ENCODE results near the gene HNRNPUL2. TPM values are rescaled to one million over a fixed set of nuclear protein-coding genes. Genes with fewer than 3 reads are reported as not detected.

Gene HNRNPUL2
- polyA plus RNA-seq, 1 experiment: 28.2 TPM

- H3K4me3 ChIP-seq (ENCODE audit: low read depth, low read length): peak overlapping the region; percentile 1; the same call in 1 of the 2 replicates
- DNase-seq (ENCODE audit: low read depth, low spot score): no peak
- CTCF ChIA-PET: no interaction called here
- no peak for TF ChIP-seq CTCF (IDR thresholded peaks at IDR 0.05; ENCODE audit: low read depth, low read length)
- no peaks in the 10 kb centered on the region for H3K27me3 ChIP-seq (ENCODE audit: control insufficient read depth, insufficient read depth, low read length)
- H3K27ac ChIP-seq (ENCODE audit: low read depth, low read length): no peak overlapping the region
- H3K9me3 ChIP-seq (ENCODE audit: control insufficient read depth, insufficient read depth, low read length): no peaks in the 10 kb centered on the region
- POLR2A ChIA-PET: interaction anchor here (3.4 kb wide), 1 partner anchor 22 kb away, joined by 35 read pairs; the partner anchor contains the start of genes C11orf98 and CSKMT
Measured at GRCh38 chr11:62687508-62688396, 39.5 kb downstream of the HNRNPUL2 start.

GRCh38 chr11:62682518-62682917 lies 44.7 kb downstream of the HNRNPUL2 start:
- DNase-seq (ENCODE audit: low read depth, low spot score): no peak
- no peaks in the 10 kb centered on the region for H3K27me3 ChIP-seq (ENCODE audit: control insufficient read depth, insufficient read depth, low read length)
- peaks cover 4% of the 10 kb centered on the region; the same call in 1 of the 2 replicates for H3K9me3 ChIP-seq (ENCODE audit: control insufficient read depth, insufficient read depth, low read length)
- H3K4me3 ChIP-seq (ENCODE audit: low read depth, low read length): no peak overlapping the region
- TF ChIP-seq CTCF (IDR thresholded peaks at IDR 0.05; ENCODE audit: low read depth, low read length): no peak
- H3K27ac ChIP-seq (ENCODE audit: low read depth, low read length): no peak overlapping the region
- ChIA-PET CTCF (interaction anchor here (1.4 kb wide), 1 partner anchor 11 kb away, joined by 4 read pairs; no protein-coding TSS in a partner anchor), POLR2A (no interaction called here)

- TF ChIP-seq CTCF (IDR thresholded peaks at IDR 0.05; ENCODE audit: low read depth, low read length): peak; percentile 72
- H3K27ac ChIP-seq (ENCODE audit: low read depth, low read length): peak overlapping the region; percentile 43
- H3K27me3 ChIP-seq (ENCODE audit: control insufficient read depth, insufficient read depth, low read length): no peaks in the 10 kb centered on the region
- ChIA-PET POLR2A (interaction anchor here (0.5 to 4.0 kb wide), 13 partner anchors 9 to 175 kb away, joined by 3 to 70 read pairs (median 5); partner anchors contain the start of genes B3GAT3, C11orf98, CSKMT and HNRNPUL2), CTCF (interaction anchor here (0.5 to 3.2 kb wide), 21 partner anchors 9 to 496 kb away, joined by 3 to 36 read pairs (median 3); partner anchors contain the start of genes LBHD1, LRRN4CL, UQCC3 and ZBTB3)
- peak; percentile 72 for DNase-seq (ENCODE audit: low read depth, low spot score)
- H3K4me3 ChIP-seq (ENCODE audit: low read depth, low read length): no peak overlapping the region
- H3K9me3 ChIP-seq (ENCODE audit: control insufficient read depth, insufficient read depth, low read length): peaks cover 4% of the 10 kb centered on the region; the same call in 1 of the 2 replicates
Measured at GRCh38 chr11:62680825-62681240, 46.4 kb downstream of the HNRNPUL2 start.

- ChIA-PET CTCF (interaction anchor here (1.1 to 3.2 kb wide), 3 partner anchors 7 to 108 kb away, joined by 3 to 36 read pairs (median 13); partner anchors contain the start of genes LBHD1 and UQCC3), POLR2A (interaction anchor here (0.6 to 4.0 kb wide), 9 partner anchors 9 to 133 kb away, joined by 3 to 70 read pairs (median 3); partner anchors contain the start of genes B3GAT3, C11orf98, CSKMT and INTS5)
Measured at GRCh38 chr11:62678770-62679696, 48.2 kb downstream of the HNRNPUL2 start, which contains the start of gene UBXN1. UBXN1 (minus strand) TSS chr11:62679073; CDS start chr11:62678923, 150 bp downstream.

More at GRCh38 chr11:62678770-62679696, 48.2 kb downstream of the HNRNPUL2 start, which contains the start of gene UBXN1:
- Histone ChIP-seq H3K27ac (ENCODE audit: low read depth, low read length) (peak within 1 kb of the TSS; percentile 80), H3K27me3 (ENCODE audit: control insufficient read depth, insufficient read depth, low read length) (no peaks in the 10 kb centered on the region), H3K9me3 (ENCODE audit: control insufficient read depth, insufficient read depth, low read length) (peaks cover 4% of the 10 kb centered on the region; the same call in 1 of the 2 replicates), H3K4me3 (ENCODE audit: low read depth, low read length) (peak within 1 kb of the TSS; percentile 98)
- peak; percentile 66 for DNase-seq (ENCODE audit: low read depth, low spot score)
- TF ChIP-seq CTCF (IDR thresholded peaks at IDR 0.05; ENCODE audit: low read depth, low read length): no peak

Measured in AG04450 (cell line).